ENCODE results near the gene MELK. TPM values are rescaled to one million over a fixed set of nuclear protein-coding genes. Genes with fewer than 3 reads are reported as not detected.
A peak's percentile ranks its signal among the peaks of the same experiment; 100 is the strongest.
"Not testable (repeated sequence)": the region's sequence is repeated elsewhere in the genome, so short reads cannot be mapped to it uniquely, and the experiment has no call there.

The MELK gene
- total and polyA plus RNA-seq, 2 of the 13 experiments (the other 11 are each of a cell fraction or from before 2014, with no cell fraction given): 16.7 to 50.4 TPM

DNA sequence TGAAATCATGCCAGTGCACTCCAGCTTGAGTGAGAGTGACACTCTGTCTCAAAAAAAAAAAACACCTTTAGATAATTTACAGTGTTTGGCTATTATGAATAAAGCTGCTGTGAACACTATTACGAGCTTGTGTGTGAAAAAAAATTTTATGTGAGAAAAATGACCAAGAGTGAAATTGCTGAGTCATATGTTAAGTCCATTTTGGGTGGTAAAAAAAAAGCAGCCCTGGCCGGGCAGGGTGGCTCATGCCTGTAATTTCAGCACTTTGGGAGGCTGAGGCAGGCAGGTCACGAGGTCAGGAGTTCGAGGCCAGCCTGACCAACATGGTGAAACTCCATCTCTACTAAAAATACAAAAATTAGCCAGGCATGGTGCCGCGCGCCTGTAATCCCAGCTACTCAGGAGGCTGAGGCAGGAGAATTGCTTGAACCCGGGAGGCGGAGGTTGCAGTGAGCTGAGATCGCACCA is 22.0 kb upstream of the MELK start:
- peak; percentile 78 to 87 for TF ChIP-seq MAFK (conservative IDR thresholded peaks at IDR 0.05 in 1 of 2, IDR thresholded peaks at IDR 0.05 in 1 of 2; ENCODE audit: low read length in 2 of 2)
- TF ChIP-seq NFE2L2 (IDR thresholded peaks at IDR 0.05; ENCODE audit: low read length): peak; percentile 86
- TF ChIP-seq MAFF (IDR thresholded peaks at IDR 0.05; ENCODE audit: low read depth, low read length): peak; percentile 71
- H4K20me1 ChIP-seq (ENCODE audit: insufficient read depth, low read length); H3K4me2 ChIP-seq (ENCODE audit: low read depth, low read length); H3K4me1 ChIP-seq (ENCODE audit: insufficient read depth, low read length); BruUV-seq (replicated peaks); ATAC-seq; DNase-seq (ENCODE audit: low spot score); H3K79me2 ChIP-seq (ENCODE audit: insufficient read depth, low read length); CTCF ChIA-PET (ENCODE audit: low intra/inter-chr PET ratio, low total read pairs); H3K27me3 ChIP-seq (ENCODE audit: control insufficient read depth in 1 of 2, insufficient read depth in 2 of 2, low read length in 2 of 2); in situ Hi-C loops (cut with HindIII; ENCODE audit: extremely low pct_ligation_motif_present, low pct_unique_long_range_greater_than_20kb); H3K9me3 ChIP-seq (ENCODE audit: low read length); H3K4me3 ChIP-seq (replicated peaks in 1 of 3; ENCODE audit: insufficient read depth in 1 of 3, low read depth in 2 of 3, low read length in 3 of 3); H3K36me3 ChIP-seq (replicated peaks in 1 of 2; ENCODE audit: control insufficient read depth in 1 of 2, insufficient read depth in 2 of 2, low read length in 2 of 2); H3K27ac ChIP-seq (ENCODE audit: extremely low read length, insufficient read depth, low read length); H3K9ac ChIP-seq (ENCODE audit: insufficient read depth, low read depth, low read length); H2AFZ ChIP-seq (ENCODE audit: low read length); intact Hi-C loops (cut with micrococcal nuclease; ENCODE audit: unreplicated experiment); FAIRE-seq; POLR2A ChIA-PET: not testable (repeated sequence)
- whole genome bisulfite sequencing (ENCODE audit: low lambda C conversion rate): 76% methylated on average over 10 of the region's 10 CpGs

DNA sequence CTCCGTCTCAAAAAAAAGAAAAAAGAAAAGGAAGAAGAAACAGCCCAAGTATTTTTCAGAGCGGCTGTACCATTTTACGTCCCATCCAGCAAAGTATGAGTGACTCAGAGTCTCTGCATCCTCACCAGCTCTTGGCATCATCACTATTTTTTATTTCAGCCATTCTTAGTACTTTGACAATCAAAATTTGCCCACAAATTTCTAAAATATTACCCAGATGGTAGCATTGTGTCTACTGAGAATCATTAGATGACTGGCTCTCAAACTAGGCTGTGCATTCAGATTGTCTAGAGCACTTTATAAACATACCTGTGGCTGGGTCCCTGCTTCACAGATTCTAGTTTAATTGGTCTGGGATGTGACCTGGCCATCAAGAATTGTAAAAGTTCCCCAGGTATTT is 21.6 kb upstream of the MELK start:
- WGBS (ENCODE audit: low lambda C conversion rate): 80% methylated on average over 3 of the region's 3 CpGs
- TF ChIP-seq, protein P1, sequence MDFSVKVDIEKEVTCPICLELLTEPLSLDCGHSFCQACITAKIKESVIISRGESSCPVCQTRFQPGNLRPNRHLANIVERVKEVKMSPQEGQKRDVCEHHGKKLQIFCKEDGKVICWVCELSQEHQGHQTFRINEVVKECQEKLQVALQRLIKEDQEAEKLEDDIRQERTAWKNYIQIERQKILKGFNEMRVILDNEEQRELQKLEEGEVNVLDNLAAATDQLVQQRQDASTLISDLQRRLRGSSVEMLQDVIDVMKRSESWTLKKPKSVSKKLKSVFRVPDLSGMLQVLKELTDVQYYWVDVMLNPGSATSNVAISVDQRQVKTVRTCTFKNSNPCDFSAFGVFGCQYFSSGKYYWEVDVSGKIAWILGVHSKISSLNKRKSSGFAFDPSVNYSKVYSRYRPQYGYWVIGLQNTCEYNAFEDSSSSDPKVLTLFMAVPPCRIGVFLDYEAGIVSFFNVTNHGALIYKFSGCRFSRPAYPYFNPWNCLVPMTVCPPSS (IDR thresholded peaks at IDR 0.05): no peak
- no peak for TF ChIP-seq SATB2 (CRISPR knock-in tag; IDR thresholded peaks at IDR 0.05)
- no peak for TF ChIP-seq HCFC1 (IDR thresholded peaks at IDR 0.05; ENCODE audit: low read depth, low read length)
- TF ChIP-seq ZMYM2 (CRISPR knock-in tag; IDR thresholded peaks at IDR 0.05): no peak
- no peak for TF ChIP-seq SMAD1 (CRISPR knock-in tag; IDR thresholded peaks at IDR 0.05; ENCODE audit: borderline replicate concordance, low read depth)
- no peak for TF ChIP-seq ZNF772 (CRISPR knock-in tag; IDR thresholded peaks at IDR 0.05)
- no peak for TF ChIP-seq SRSF4 (IDR thresholded peaks at IDR 0.05; ENCODE audit: low read depth, low read length, poor library complexity, severe bottlenecking)
- TF ChIP-seq ATAD3A (CRISPR knock-in tag; IDR thresholded peaks at IDR 0.05): no peak
- TF ChIP-seq ZFP62 (CRISPR knock-in tag; IDR thresholded peaks at IDR 0.05): no peak
- no peak for TF ChIP-seq FOXK2 (IDR thresholded peaks at IDR 0.05)
- TF ChIP-seq ZFP36L2 (CRISPR knock-in tag; IDR thresholded peaks at IDR 0.05): no peak
- no peak for TF ChIP-seq KLF16 (CRISPR knock-in tag; IDR thresholded peaks at IDR 0.05)
- TF ChIP-seq ZNF343 (CRISPR knock-in tag; IDR thresholded peaks at IDR 0.05): no peak
- no peak for TF ChIP-seq SP140L (CRISPR knock-in tag; IDR thresholded peaks at IDR 0.05; ENCODE audit: borderline replicate concordance)
- no peak for TF ChIP-seq ZNF274 (CRISPR knock-in tag; IDR thresholded peaks at IDR 0.05)
- TF ChIP-seq MTA3 (CRISPR knock-in tag; IDR thresholded peaks at IDR 0.05): no peak
- no peaks in the 10 kb centered on the region for H4K20me1 ChIP-seq (ENCODE audit: insufficient read depth, low read length)
- no peaks in the 10 kb centered on the region for H3K79me2 ChIP-seq (ENCODE audit: insufficient read depth, low read length)
- FAIRE-seq (no peak), DNase-seq (ENCODE audit: low spot score) (no peak), ATAC-seq (no peak)
- BruUV-seq (replicated peaks): no TSS peak
- no peak overlapping the region for H3K27ac ChIP-seq (ENCODE audit: extremely low read length, insufficient read depth, low read length)
- ChIA-PET POLR2A (no interaction called here), CTCF (ENCODE audit: low intra/inter-chr PET ratio, low total read pairs) (no interaction called here)
- H3K36me3 ChIP-seq (replicated peaks in 1 of 2; ENCODE audit: control insufficient read depth in 1 of 2, insufficient read depth in 2 of 2, low read length in 2 of 2): no peaks in the 10 kb centered on the region
- intact Hi-C loops (cut with micrococcal nuclease; ENCODE audit: unreplicated experiment): no loop called here
- no peak overlapping the region for H3K9ac ChIP-seq (ENCODE audit: insufficient read depth, low read depth, low read length)
- no peak overlapping the region for H3K4me2 ChIP-seq (ENCODE audit: low read depth, low read length)
- H3K4me1 ChIP-seq (ENCODE audit: insufficient read depth, low read length): no peaks in the 10 kb centered on the region
- no peaks in the 10 kb centered on the region for H3K27me3 ChIP-seq (ENCODE audit: control insufficient read depth in 1 of 2, insufficient read depth in 2 of 2, low read length in 2 of 2)
- H3K4me3 ChIP-seq (replicated peaks in 1 of 3; ENCODE audit: insufficient read depth in 1 of 3, low read depth in 2 of 3, low read length in 3 of 3): no peak overlapping the region
- no peak overlapping the region for H2AFZ ChIP-seq (ENCODE audit: low read length)
- no peaks in the 10 kb centered on the region for H3K9me3 ChIP-seq (ENCODE audit: low read length)
- in situ Hi-C loops (cut with HindIII; ENCODE audit: extremely low pct_ligation_motif_present, low pct_unique_long_range_greater_than_20kb): no loop called here
